HepG2 (cell line): ENCODE data around the gene TK2. TPM values are rescaled to one million over a fixed set of nuclear protein-coding genes. Genes with fewer than 3 reads are reported as not detected.

Experiments used
- BRCA1 ChIP-seq: sonication (generic); formaldehyde crosslinking; IDR thresholded peaks from 2 replicates; pipeline ENCODE4 v1.4.0; 2020; ENCODE audit warnings: missing genetic modification reagents
- CBX2 ChIP-seq, 2 experiments: fragments of 200-600 bp in 1 of 2; sonication (generic); formaldehyde crosslinking in 1 of 2; IDR thresholded peaks; 2 replicates each; pipeline versions ENCODE4 v1.7.0 to v1.8.1; 2018 to 2022; ENCODE audit warnings: low read depth in 2 of 2, low read length in 1 of 2, mild to moderate bottlenecking in 1 of 2, missing genetic modification reagents in 1 of 2
- FLYWCH1 ChIP-seq: sonication (generic); formaldehyde crosslinking; IDR thresholded peaks from 2 replicates; pipeline ENCODE4 v1.8.1; 2023; ENCODE audit warnings: mild to moderate bottlenecking, missing genetic modification reagents
- GABPB1 ChIP-seq: IDR thresholded peaks from 2 replicates; pipeline ENCODE4 v1.6.1; 2016; ENCODE audit warnings: mild to moderate bottlenecking, missing genetic modification reagents, moderate library complexity, missing compliant biosample characterization
- HNRNPH1 ChIP-seq: fragments of 200-400 bp; formaldehyde crosslinking; optimal IDR thresholded peaks from 2 replicates; pipeline ENCODE3; 2017; ENCODE audit warnings: mild to moderate bottlenecking, low read depth, low read length
- HNRNPK ChIP-seq: fragments of 200-400 bp; formaldehyde crosslinking; IDR thresholded peaks from 2 replicates; pipeline ENCODE4 v1.6.1; 2018; ENCODE audit warnings: low read length, low read depth, moderate library complexity, mild to moderate bottlenecking; ENCODE audit not compliant: poor library complexity, severe bottlenecking
- IRX3 ChIP-seq: sonication (generic); formaldehyde crosslinking; IDR thresholded peaks from 2 replicates; pipeline ENCODE4 v1.8.1; 2023; ENCODE audit warnings: mild to moderate bottlenecking, low read depth, missing genetic modification reagents, borderline replicate concordance
- KDM4B ChIP-seq: sonication (generic); formaldehyde crosslinking; IDR thresholded peaks from 2 replicates; pipeline ENCODE4 v1.4.0; 2020; ENCODE audit warnings: missing genetic modification reagents
- MTA1 ChIP-seq: sonication (generic); formaldehyde crosslinking; IDR thresholded peaks from 2 replicates; pipeline ENCODE4 v1.4.0; 2020; ENCODE audit warnings: missing genetic modification reagents, mild to moderate bottlenecking, borderline replicate concordance
- NFE2L2 ChIP-seq: fragments of 150-350 bp; IDR thresholded peaks from 2 replicates; pipeline ENCODE4 v1.6.1; 2014; ENCODE audit warnings: low read length
- NPAS2 ChIP-seq: sonication (generic); formaldehyde crosslinking; IDR thresholded peaks from 2 replicates; pipeline ENCODE4 v1.8.0; 2022; ENCODE audit warnings: mild to moderate bottlenecking, missing genetic modification reagents, borderline replicate concordance
- POLR2AphosphoS5 ChIP-seq: IDR thresholded peaks from 2 replicates; pipeline ENCODE4 v1.6.1; 2012; ENCODE audit warnings: low read depth, low read length
- RARG ChIP-seq: sonication (generic); formaldehyde crosslinking; IDR thresholded peaks from 2 replicates; pipeline ENCODE4 v1.4.0; 2020; ENCODE audit warnings: low read depth, mild to moderate bottlenecking, missing genetic modification reagents
- STAG1 ChIP-seq: sonication (generic); formaldehyde crosslinking; IDR thresholded peaks from 2 replicates; pipeline ENCODE4 v1.4.0; 2020; ENCODE audit warnings: missing genetic modification reagents
- ZFP41 ChIP-seq: sonication (generic); formaldehyde crosslinking; IDR thresholded peaks from 2 replicates; pipeline ENCODE4 v1.4.0; 2020; ENCODE audit warnings: mild to moderate bottlenecking, missing genetic modification reagents, borderline replicate concordance
- ZKSCAN5 ChIP-seq: sonication (generic); formaldehyde crosslinking; IDR thresholded peaks from 2 replicates; pipeline ENCODE4 v1.5.1; 2020; ENCODE audit warnings: mild to moderate bottlenecking, missing genetic modification reagents
- ZMAT3 ChIP-seq: sonication (generic); formaldehyde crosslinking; conservative IDR thresholded peaks from 2 replicates; pipeline ENCODE4 v1.7.0; 2021; ENCODE audit warnings: missing genetic modification reagents
- ZNF414 ChIP-seq: sonication (generic); formaldehyde crosslinking; IDR thresholded peaks from 2 replicates; pipeline ENCODE4 v1.5.0; 2020; ENCODE audit warnings: missing genetic modification reagents
- ZNF530 ChIP-seq: sonication (generic); formaldehyde crosslinking; IDR thresholded peaks from 2 replicates; pipeline ENCODE4 v1.5.0; 2020; ENCODE audit warnings: low read depth, mild to moderate bottlenecking, missing genetic modification reagents
- ZNF577 ChIP-seq: sonication (generic); formaldehyde crosslinking; IDR thresholded peaks from 2 replicates; pipeline ENCODE4 v1.4.0; 2020; ENCODE audit warnings: mild to moderate bottlenecking, low read depth, missing genetic modification reagents, borderline replicate concordance
- ZNF672 ChIP-seq: sonication (generic); formaldehyde crosslinking; IDR thresholded peaks from 2 replicates; pipeline ENCODE4 v1.8.1; 2022; ENCODE audit warnings: missing genetic modification reagents
- ZNF724P ChIP-seq: sonication (generic); formaldehyde crosslinking; IDR thresholded peaks from 2 replicates; pipeline ENCODE4 v1.8.0; 2022; ENCODE audit warnings: missing genetic modification reagents, borderline replicate concordance
- ZNF784 ChIP-seq: sonication (generic); formaldehyde crosslinking; IDR thresholded peaks from 2 replicates; pipeline ENCODE4 v1.5.1; 2020; ENCODE audit warnings: missing genetic modification reagents, mild to moderate bottlenecking, borderline replicate concordance
- polyA plus RNA-seq, 8 experiments: library from polyadenylated mRNA; depleted of rRNA in 3 of 8; stranded (reverse) in 7 of 8; unstranded in 1 of 8; fragments of >200 nt; fragmentation: Illumina TruSeq in 4 of 8; extraction: Trizol in 4 of 8; gene quantifications; 2 replicates each; pipeline versions ENCODE4 v1.2.1 to v1.2.3, GENCODE V29; 2011 to 2016; ENCODE audit warnings: low read depth in 4 of 8, missing spikeins in 1 of 8, mixed read lengths in 1 of 8; ENCODE audit not compliant: insufficient read depth in 1 of 8
- total RNA-seq, 5 experiments: library from RNA; depleted of rRNA; stranded (reverse); fragments of >200 nt; fragmentation: Illumina TruSeq; extraction: Trizol; gene quantifications; 2 replicates each; pipeline ENCODE4 v1.2.3, GENCODE V29; 2016; ENCODE audit warnings: low read depth in 1 of 5
- TF ChIP-seq, protein P1 (sequence below): sonication (generic); formaldehyde crosslinking; conservative IDR thresholded peaks from 2 replicates; pipeline ENCODE4 v1.4.0; 2020; ENCODE audit warnings: missing genetic modification reagents
- TF ChIP-seq, protein P2 (sequence below): sonication (generic); formaldehyde crosslinking; IDR thresholded peaks from 2 replicates; pipeline ENCODE4 v1.8.1; 2023; ENCODE audit warnings: mild to moderate bottlenecking, missing genetic modification reagents

Gene TK2
- total and polyA plus RNA-seq, 2 of the 13 experiments (the other 11 are each of a cell fraction or from before 2014, with no cell fraction given), result 18.7 to 21.0 TPM

DNA sequence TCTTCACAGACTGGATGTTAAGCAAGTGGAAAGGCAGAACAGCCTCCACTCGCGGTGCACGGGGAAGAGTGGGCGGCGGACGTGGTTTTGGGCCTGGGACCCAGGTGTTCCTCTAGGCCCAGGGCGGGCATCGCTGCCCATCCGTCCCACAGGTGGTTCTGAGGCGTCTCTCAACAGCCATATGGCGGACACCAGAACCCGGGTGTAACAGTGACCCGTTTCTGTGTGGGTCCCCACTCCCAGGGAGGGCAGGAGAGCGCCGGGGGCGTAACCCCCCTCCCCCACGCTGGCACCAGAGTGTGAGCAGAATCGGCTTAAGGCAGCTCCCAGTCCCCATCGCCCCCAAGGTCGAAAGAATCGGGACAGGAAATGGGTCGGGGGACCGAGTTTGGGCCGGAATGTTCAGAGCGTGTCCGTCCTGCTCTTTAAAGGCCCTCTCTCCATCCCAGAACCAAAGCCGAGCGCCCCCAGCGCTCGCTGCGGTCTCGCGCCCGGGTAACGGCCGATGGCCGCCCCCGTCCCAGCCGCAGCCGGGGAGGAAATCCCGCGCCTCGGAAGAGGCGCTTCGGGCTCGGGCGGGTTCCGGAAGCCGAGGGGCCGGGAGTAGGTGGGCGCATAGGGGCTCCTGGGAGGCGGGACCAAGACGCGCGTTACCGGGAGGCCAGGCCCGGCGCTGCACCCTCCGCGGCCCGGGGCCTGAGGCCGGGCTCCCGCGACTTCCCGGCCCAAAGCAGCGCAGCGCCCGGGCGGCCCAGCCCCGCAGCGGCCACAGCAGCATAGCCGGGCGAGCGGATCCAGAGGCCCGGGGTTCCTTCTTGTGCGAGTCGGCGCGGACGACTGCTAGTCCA is at the start of gene TK2 (continued):
- TF ChIP-seq HNRNPK (peak; percentile 71), HNRNPH1 (no peak), POLR2AphosphoS5 (peak; percentile 91), NPAS2 (CRISPR knock-in tag) (no peak), ZNF672 (no peak), KDM4B (no peak), ZNF724P (CRISPR knock-in tag) (0 out of 2 replicates have a peak, but pooled peaks have one; percentile 18), ZMAT3 (CRISPR knock-in tag) (peak; percentile 40; the same call in 1 of the 2 replicates), MTA1 (CRISPR knock-in tag) (no peak), ZKSCAN5 (CRISPR knock-in tag) (no peak), FLYWCH1 (CRISPR knock-in tag) (no peak), ZNF414 (peak; percentile 86), GABPB1 (CRISPR knock-in tag) (peak; percentile 94), ZFP41 (CRISPR knock-in tag) (no peak), RARG (CRISPR knock-in tag) (no peak), ZNF784 (CRISPR knock-in tag) (no peak), ZNF577 (CRISPR knock-in tag) (no peak), STAG1 (CRISPR knock-in tag) (peak; percentile 8; the same call in 1 of the 2 replicates), CBX2 (IDR thresholded peaks at IDR 0.05; ENCODE audit: low read depth, low read length) (no peak), CBX2 (CRISPR knock-in tag; IDR thresholded peaks at IDR 0.05; ENCODE audit: low read depth) (no peak), IRX3 (CRISPR knock-in tag) (no peak; the same call in 1 of the 2 replicates), BRCA1 (CRISPR knock-in tag) (peak; percentile 48; the same call in 1 of the 2 replicates), ZNF530 (no peak), NFE2L2 (no peak)
- TF ChIP-seq, protein P1, sequence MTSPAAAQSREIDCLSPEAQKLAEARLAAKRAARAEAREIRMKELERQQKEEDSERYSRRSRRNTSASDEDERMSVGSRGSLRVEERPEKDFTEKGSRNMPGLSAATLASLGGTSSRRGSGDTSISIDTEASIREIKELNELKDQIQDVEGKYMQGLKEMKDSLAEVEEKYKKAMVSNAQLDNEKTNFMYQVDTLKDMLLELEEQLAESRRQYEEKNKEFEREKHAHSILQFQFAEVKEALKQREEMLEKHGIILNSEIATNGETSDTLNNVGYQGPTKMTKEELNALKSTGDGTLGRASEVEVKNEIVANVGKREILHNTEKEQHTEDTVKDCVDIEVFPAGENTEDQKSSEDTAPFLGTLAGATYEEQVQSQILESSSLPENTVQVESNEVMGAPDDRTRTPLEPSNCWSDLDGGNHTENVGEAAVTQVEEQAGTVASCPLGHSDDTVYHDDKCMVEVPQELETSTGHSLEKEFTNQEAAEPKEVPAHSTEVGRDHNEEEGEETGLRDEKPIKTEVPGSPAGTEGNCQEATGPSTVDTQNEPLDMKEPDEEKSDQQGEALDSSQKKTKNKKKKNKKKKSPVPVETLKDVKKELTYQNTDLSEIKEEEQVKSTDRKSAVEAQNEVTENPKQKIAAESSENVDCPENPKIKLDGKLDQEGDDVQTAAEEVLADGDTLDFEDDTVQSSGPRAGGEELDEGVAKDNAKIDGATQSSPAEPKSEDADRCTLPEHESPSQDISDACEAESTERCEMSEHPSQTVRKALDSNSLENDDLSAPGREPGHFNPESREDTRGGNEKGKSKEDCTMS (CRISPR knock-in tag), result no peak
- TF ChIP-seq, protein P2, sequence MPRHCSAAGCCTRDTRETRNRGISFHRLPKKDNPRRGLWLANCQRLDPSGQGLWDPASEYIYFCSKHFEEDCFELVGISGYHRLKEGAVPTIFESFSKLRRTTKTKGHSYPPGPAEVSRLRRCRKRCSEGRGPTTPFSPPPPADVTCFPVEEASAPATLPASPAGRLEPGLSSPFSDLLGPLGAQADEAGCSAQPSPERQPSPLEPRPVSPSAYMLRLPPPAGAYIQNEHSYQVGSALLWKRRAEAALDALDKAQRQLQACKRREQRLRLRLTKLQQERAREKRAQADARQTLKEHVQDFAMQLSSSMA (CRISPR knock-in tag), result no peak; the same call in 1 of the 2 replicates
